NB4 (cell line): ENCODE results near the gene FGF7.

Experiments used
- CTCF ChIP-seq: IDR thresholded peaks from one replicate; pipeline ENCODE4 v1.5.1; 2012; ENCODE audit warnings: low read depth, low read length
- MAX ChIP-seq: IDR thresholded peaks from 2 replicates; pipeline ENCODE4 v1.6.1; 2011; ENCODE audit warnings: low read depth, low read length
- MYC ChIP-seq: IDR thresholded peaks from 2 replicates; pipeline ENCODE4 v1.6.1; 2011; ENCODE audit warnings: low read depth, low read length
- POLR2A ChIP-seq: IDR thresholded peaks from 2 replicates; pipeline ENCODE4 v1.6.1; 2011; ENCODE audit warnings: mild to moderate bottlenecking; ENCODE audit not compliant: insufficient read length; ENCODE audit errors: extremely low read depth

- TF ChIP-seq POLR2A (no peak), CTCF (no peak), MAX (no peak), MYC (no peak)
Observed at GRCh38 chr15:49387471-49387870, 35.6 kb upstream of the FGF7 start.
